M059J (cell line): Measurements from ENCODE around the gene DMBT1. TPM values are rescaled to one million over a fixed set of nuclear protein-coding genes. Genes with fewer than 3 reads are reported as not detected.

Source experiments
- DNase-seq: peaks from one replicate; pipeline ENCODE4 v3.0.0-alpha.2; 2012; ENCODE audit warnings: low read depth
- total RNA-seq: library from RNA; depleted of rRNA; stranded (reverse); fragments of >200 nt; shearing (Covaris generic); gene quantifications from 2 replicates; pipeline ENCODE4 v1.2.3, GENCODE V29; 2014

Gene DMBT1
- total RNA-seq, 1 experiment from 2014 or later, result 0.52 TPM

- DNase-seq, result no peak
These were observed 12.0 kb upstream of the DMBT1 start for GRCh38 chr10:122548407-122549085.

- DNase-seq, result no peak
These were observed 10.9 kb upstream of the DMBT1 start for GRCh38 chr10:122549636-122550035.

- no peak for DNase-seq
These were observed 10.1 kb upstream of the DMBT1 start for GRCh38 chr10:122550427-122550826.

GRCh38 chr10:122550983-122551382, 9.6 kb upstream of the DMBT1 start:
- no peak for DNase-seq

- no peak for DNase-seq
These were observed 9.1 kb upstream of the DMBT1 start for GRCh38 chr10:122551450-122551849.

GRCh38 chr10:122553341-122553740, 7.2 kb upstream of the DMBT1 start:
- DNase-seq, result no peak

GRCh38 chr10:122554131-122555036, 6.2 kb upstream of the DMBT1 start:
- DNase-seq, result no peak

- DNase-seq, result no peak
These were observed 5.1 kb upstream of the DMBT1 start for GRCh38 chr10:122555442-122555841.

- DNase-seq, result peak; percentile 11
These were observed 3.0 kb upstream of the DMBT1 start for GRCh38 chr10:122557516-122557915.

GRCh38 chr10:122558452-122558851, 2.1 kb upstream of the DMBT1 start:
- no peak for DNase-seq

- DNase-seq, result no peak
These were observed 1.3 kb upstream of the DMBT1 start for GRCh38 chr10:122559228-122559627.

- peak; percentile 41 for DNase-seq
These were observed 658 bp downstream of the DMBT1 start for GRCh38 chr10:122561212-122561611.

GRCh38 chr10:122561792-122562191, 1.2 kb downstream of the DMBT1 start:
- no peak for DNase-seq

GRCh38 chr10:122564980-122565379, 4.4 kb downstream of the DMBT1 start:
- DNase-seq, result no peak

GRCh38 chr10:122565766-122566206, 5.2 kb downstream of the DMBT1 start:
- DNase-seq, result peak; percentile 82

GRCh38 chr10:122566632-122567031, 6.1 kb downstream of the DMBT1 start:
- no peak for DNase-seq

- peak; percentile 32 for DNase-seq
These were observed 6.6 kb downstream of the DMBT1 start for GRCh38 chr10:122567056-122567660.

GRCh38 chr10:122568551-122568950, 8.0 kb downstream of the DMBT1 start:
- DNase-seq, result no peak

GRCh38 chr10:122570920-122571319, 10.4 kb downstream of the DMBT1 start:
- no peak for DNase-seq

- no peak for DNase-seq
These were observed 11.3 kb downstream of the DMBT1 start for GRCh38 chr10:122571892-122572291.

GRCh38 chr10:122575776-122576175, 15.2 kb downstream of the DMBT1 start:
- DNase-seq, result no peak

GRCh38 chr10:122576291-122576690, 15.7 kb downstream of the DMBT1 start:
- no peak for DNase-seq
